Nephron progenitor cell (in vitro differentiated cells): ENCODE results near the gene TRIM38.
"Not testable (repeated sequence)": the region's sequence is repeated elsewhere in the genome, so short reads cannot be mapped to it uniquely, and the experiment has no call there.

Experiments
- DNase-seq: peaks from one replicate; pipeline ENCODE4 v3.0.0; 2021
- H3K27ac Mint-ChIP-seq: 2 replicates; pipeline ENCODE4 v1.8.0; 2021; ENCODE audit warnings: mild to moderate bottlenecking, moderate library complexity, mixed read lengths
- H3K27me3 Mint-ChIP-seq: 2 replicates; pipeline ENCODE4 v1.8.0; 2021; ENCODE audit warnings: mild to moderate bottlenecking, low read depth, mixed read lengths; ENCODE audit not compliant: poor library complexity
- H3K36me3 Mint-ChIP-seq: 2 replicates; pipeline ENCODE4 v1.8.0; 2021; ENCODE audit warnings: low read depth, mixed read lengths
- H3K4me1 Mint-ChIP-seq: 2 replicates; pipeline ENCODE4 v1.8.0; 2021; ENCODE audit warnings: mixed read lengths
- H3K4me3 Mint-ChIP-seq: 2 replicates; pipeline ENCODE4 v1.8.0; 2021; ENCODE audit warnings: mild to moderate bottlenecking, moderate library complexity, mixed read lengths
- H3K9me3 Mint-ChIP-seq: 2 replicates; pipeline ENCODE4 v1.8.0; 2021; ENCODE audit warnings: mild to moderate bottlenecking, moderate library complexity, mixed read lengths
- CTCF ChIP-seq: fragments of 200-600 bp; sonication (generic); IDR thresholded peaks from 2 replicates; pipeline ENCODE4 v1.5.0; 2021; ENCODE audit warnings: antibody characterized with exemption

The TRIM38 gene

GRCh38 chr6:25991785-25992412 is 29.3 kb downstream of the TRIM38 start:
- TF ChIP-seq CTCF = no peak
- peak; percentile 65 for DNase-seq
- H3K4me1 Mint-ChIP-seq = peaks cover 19% of the 10 kb centered on the region

GRCh38 chr6:25992413-25993340 is 30.1 kb downstream of the TRIM38 start:
- no peaks in the 10 kb centered on the region for H3K9me3 Mint-ChIP-seq
- H3K4me1 Mint-ChIP-seq = peaks cover 13% of the 10 kb centered on the region
- DNase-seq = peak; percentile 97
- H3K27me3 Mint-ChIP-seq = peaks cover 3% of the 10 kb centered on the region
- H3K27ac Mint-ChIP-seq = peak overlapping the region; percentile 94
- H3K4me3 Mint-ChIP-seq = peak overlapping the region; percentile 91
- TF ChIP-seq CTCF = peak; percentile 95
- H3K36me3 Mint-ChIP-seq = peaks cover under 1% of the 10 kb centered on the region

More at GRCh38 chr6:25991785-25992412, 29.3 kb downstream of the TRIM38 start:
- Mint-ChIP-seq H3K4me3 (peak overlapping the region; percentile 87), H3K27me3 (peaks cover 3% of the 10 kb centered on the region), H3K27ac (peak overlapping the region; percentile 94), H3K36me3 (no peaks in the 10 kb centered on the region), H3K9me3 (no peaks in the 10 kb centered on the region)

- not testable (repeated sequence) for H3K36me3 Mint-ChIP-seq, H3K27ac Mint-ChIP-seq, H3K27me3 Mint-ChIP-seq, DNase-seq, H3K9me3 Mint-ChIP-seq
- peaks cover 12% of the 10 kb centered on the region for H3K4me1 Mint-ChIP-seq
- peak overlapping the region; percentile 91 for H3K4me3 Mint-ChIP-seq
Measured at GRCh38 chr6:25993341-25993684, 30.7 kb downstream of the TRIM38 start.

GRCh38 chr6:25995507-25995906 is 32.9 kb downstream of the TRIM38 start:
- Mint-ChIP-seq H3K4me1 (peaks cover 22% of the 10 kb centered on the region), H3K27ac (no peak overlapping the region), H3K9me3 (no peaks in the 10 kb centered on the region), H3K27me3 (peaks cover 8% of the 10 kb centered on the region), H3K36me3 (peaks cover 13% of the 10 kb centered on the region), H3K4me3 (no peak overlapping the region)
- no peak for DNase-seq
- TF ChIP-seq CTCF = no peak

GRCh38 chr6:25997921-25998320 is 35.3 kb downstream of the TRIM38 start:
- no peak for DNase-seq
- no peaks in the 10 kb centered on the region for H3K9me3 Mint-ChIP-seq
- peaks cover 15% of the 10 kb centered on the region for H3K4me1 Mint-ChIP-seq
- H3K27ac Mint-ChIP-seq = no peak overlapping the region
- H3K4me3 Mint-ChIP-seq = no peak overlapping the region
- H3K36me3 Mint-ChIP-seq = peaks cover 21% of the 10 kb centered on the region
- H3K27me3 Mint-ChIP-seq = peaks cover 12% of the 10 kb centered on the region
- no peak for TF ChIP-seq CTCF

GRCh38 chr6:25998379-25998778 is 35.8 kb downstream of the TRIM38 start:
- Mint-ChIP-seq H3K4me1 (peaks cover 15% of the 10 kb centered on the region), H3K27ac (no peak overlapping the region)

GRCh38 chr6:25999225-25999624 is 36.6 kb downstream of the TRIM38 start:
- H3K4me1 Mint-ChIP-seq = peaks cover 15% of the 10 kb centered on the region
- peaks cover 21% of the 10 kb centered on the region for H3K36me3 Mint-ChIP-seq
- H3K4me3 Mint-ChIP-seq, H3K27ac Mint-ChIP-seq, H3K9me3 Mint-ChIP-seq, DNase-seq: not testable (repeated sequence)
- H3K27me3 Mint-ChIP-seq = peaks cover 12% of the 10 kb centered on the region

More at GRCh38 chr6:25998379-25998778, 35.8 kb downstream of the TRIM38 start:
- DNase-seq = no peak
- H3K9me3 Mint-ChIP-seq = no peaks in the 10 kb centered on the region
- peaks cover 21% of the 10 kb centered on the region for H3K36me3 Mint-ChIP-seq
- H3K4me3 Mint-ChIP-seq = no peak overlapping the region
- no peak for TF ChIP-seq CTCF
- peaks cover 12% of the 10 kb centered on the region for H3K27me3 Mint-ChIP-seq
